Activated gamma-delta T cell (primary cell): ENCODE measurements around the gene SWAP70.
"Not testable (repeated sequence)": the region's sequence is repeated elsewhere in the genome, so short reads cannot be mapped to it uniquely, and the experiment has no call there.

Experiments
- DNase-seq: peaks from one replicate; lab custom pipeline; 2025; lab: John Stamatoyannopoulos, UW

The SWAP70 gene

GRCh38 chr11:9722023-9722422, 58.1 kb downstream of the SWAP70 start:
- no peak for DNase-seq

DNA sequence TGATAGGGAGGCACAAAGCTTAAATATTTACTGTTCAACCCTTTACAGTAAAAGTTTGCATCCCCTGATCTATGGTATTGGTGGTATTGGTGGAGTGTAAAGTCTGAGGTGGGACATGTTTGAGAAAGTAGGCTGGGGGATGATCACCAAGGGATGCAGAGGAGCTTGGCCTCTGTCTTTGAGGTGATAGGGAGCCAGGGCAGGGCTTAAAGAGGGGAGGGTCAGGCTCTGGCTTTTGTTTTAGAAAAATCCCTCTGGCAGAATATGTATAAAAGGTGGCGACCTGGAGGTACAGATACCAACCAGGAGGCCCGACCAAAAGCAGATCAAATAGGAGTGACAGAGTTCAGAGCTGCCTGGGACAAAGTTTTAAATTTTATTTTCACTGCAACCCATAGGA, 59.0 kb downstream of the SWAP70 start:
- no peak for DNase-seq

- no peak for DNase-seq
Observed at GRCh38 chr11:9726321-9727022, 62.6 kb downstream of the SWAP70 start.

DNA sequence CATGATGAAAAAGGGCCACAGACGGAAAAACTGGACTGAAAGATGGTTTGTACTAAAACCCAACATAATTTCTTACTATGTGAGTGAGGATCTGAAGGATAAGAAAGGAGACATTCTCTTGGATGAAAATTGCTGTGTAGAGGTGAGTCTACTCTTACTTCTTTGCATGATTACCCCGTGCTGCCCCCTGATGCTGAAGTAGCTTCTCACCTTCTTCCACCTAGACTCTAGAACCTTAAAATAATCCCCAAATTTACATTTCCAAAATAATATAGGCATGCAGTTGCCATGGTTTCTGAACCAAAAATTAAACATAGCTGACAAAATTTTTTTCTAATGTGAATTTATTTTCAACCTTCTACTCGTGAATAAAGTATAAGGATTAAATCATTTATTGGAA, 64.2 kb downstream of the SWAP70 start:
- no peak for DNase-seq

DNA sequence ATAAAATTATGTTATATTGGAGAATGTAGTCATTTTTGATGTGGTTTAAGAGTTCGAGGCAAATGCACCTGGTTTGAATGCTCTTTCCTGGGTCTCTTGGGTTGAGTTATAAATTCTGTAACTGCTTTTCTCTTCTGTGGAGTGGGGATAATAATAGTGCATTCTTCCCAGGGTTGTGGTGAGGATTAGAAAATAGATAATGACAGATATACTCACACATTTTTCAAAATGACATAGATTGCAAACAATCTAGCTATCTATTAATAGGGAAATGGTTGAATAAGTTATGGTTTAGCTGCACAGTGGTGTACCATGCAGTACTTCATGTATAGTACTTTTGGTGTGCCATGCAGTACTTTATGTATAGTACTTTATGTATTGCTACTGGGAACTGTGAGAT, 67.4 kb downstream of the SWAP70 start:
- DNase-seq, result no peak

DNA sequence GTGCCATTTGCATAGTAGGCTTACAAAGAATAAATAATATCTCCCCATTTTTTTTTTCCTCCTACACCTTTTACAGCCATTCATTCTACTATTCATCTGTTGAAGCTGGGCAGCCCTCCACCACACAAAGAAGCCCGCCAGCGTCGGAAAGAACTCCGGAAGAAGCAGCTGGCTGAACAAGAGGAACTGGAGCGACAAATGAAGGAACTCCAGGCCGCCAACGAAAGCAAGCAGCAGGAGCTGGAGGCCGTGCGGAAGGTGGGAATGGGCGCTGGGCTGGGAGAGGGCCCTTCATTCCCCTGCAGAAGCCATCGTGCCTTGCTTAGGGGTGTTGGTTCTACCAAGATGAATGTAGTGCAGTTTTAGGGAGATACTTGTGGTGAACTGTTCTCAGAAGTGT, 68.6 kb downstream of the SWAP70 start:
- DNase-seq, result no peak

DNA sequence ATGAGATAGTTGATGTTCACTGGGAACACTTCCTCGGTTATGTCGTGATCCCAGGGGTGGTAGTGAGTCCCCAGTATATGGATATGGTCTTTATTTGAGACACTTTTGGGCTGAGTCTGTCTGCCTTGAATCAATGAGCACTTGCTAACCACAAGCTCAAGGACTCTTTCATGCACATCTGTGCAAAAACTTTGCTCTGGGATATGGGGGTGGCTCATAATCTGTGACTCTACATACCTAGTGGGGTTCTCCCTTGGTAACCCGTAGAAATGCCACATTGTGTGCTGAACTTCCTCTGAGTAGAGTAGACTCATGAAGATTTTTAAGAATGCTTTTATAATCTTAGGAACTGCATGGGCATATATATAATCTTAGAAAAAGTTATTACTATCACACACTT, 69.3 kb downstream of the SWAP70 start:
- no peak for DNase-seq

DNA sequence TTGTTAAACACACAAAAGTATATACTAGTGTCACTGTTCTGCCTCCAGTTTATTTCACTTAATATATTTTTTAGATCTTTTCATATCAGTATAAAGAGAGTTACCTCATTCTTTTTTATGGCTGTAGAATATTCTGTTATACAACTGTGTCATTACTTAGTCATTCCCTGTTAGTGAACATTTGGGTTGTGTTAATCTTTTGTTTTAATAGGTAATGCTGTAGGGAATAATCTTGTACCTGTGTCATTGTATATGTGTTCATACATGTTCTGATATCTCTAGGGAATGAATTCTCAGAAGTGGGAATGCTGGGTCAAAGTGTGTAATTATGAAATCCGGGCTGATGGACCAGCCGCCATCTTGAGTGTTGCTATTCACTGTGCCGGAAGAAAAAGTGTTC, 71.4 kb downstream of the SWAP70 start:
- no peak for DNase-seq

DNA sequence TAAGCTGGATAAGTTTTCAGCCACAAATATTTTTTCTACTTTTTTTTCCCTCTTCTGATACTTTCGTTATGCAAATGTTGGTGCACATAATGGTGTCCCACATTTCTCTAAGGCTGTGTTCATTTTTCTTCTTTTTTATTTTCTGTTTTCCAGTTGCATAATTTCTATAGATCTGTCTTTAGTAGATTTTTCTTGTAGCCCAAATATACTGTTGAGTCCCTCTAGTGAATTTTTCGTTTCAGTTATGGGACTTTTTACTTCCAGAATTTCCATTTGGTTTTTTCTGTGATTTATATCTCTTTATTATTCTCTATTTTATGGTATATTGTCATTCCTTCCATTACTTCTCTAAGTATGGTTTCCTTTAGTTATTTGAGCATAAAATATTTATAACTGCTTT, 72.0 kb downstream of the SWAP70 start:
- DNase-seq, result no peak

DNA sequence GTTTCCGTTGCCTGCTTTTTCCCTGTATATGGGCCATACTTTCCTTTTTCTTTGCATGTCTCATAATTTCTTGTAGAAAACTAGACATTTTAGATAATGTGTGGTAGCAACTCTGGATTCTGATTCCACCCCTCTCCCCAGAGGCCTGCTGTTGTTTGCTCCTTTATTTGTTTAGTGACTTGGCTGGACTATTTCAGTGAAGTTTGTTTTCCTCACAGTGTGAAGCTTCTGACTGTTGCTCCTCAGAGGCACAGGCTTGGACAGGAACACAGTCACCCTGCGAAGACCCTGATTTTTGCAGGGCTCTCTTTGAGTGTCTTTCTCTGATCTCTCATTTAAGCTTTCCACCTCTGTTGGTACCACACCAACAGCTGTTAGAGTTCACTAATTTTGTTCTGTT, 72.5 kb downstream of the SWAP70 start:
- DNase-seq, result no peak

- DNase-seq, result no peak
Observed at GRCh38 chr11:9738116-9738515, 74.2 kb downstream of the SWAP70 start.

DNA sequence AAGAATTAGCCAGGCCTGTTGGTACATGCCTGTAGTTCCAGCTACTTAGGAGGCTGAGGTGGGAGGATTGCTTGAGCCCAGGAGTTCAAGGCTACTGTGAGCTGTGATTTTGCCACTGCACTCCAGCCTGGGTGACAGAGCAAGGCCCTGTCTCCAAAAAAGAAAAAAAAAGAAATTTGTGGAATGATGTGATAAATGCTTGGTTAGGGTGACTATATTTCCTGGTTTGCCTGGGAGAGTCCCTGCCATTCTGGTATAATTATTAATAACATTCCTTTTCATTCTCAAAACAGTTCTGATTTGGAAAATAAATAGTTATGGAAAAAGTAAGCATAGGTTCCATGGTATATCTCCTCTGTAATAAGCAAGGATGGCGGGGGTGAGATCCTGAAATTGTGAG, 74.8 kb downstream of the SWAP70 start:
- no peak for DNase-seq

GRCh38 chr11:9739123-9739900, 75.4 kb downstream of the SWAP70 start:
- DNase-seq, result no peak

GRCh38 chr11:9740202-9740883, 76.5 kb downstream of the SWAP70 start:
- no peak for DNase-seq

DNA sequence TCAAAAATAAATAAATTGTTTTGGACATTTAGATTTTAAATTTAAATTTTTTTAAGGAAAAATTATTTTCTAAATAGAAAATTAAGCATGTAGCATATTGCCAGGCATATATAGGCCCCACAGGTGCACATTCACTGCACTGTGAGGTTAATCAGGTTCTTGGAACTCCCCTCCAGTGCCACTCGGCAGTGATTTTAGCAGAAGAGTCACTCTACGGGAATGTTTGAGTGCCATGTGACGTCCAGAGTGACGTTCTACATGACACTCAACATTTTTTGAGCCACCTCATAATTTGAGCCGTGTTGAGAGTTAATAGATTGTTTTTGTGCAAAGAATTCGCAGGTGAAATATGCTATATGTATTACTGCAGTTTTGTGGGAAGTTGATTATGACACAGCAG, 77.4 kb downstream of the SWAP70 start:
- DNase-seq, result no peak

GRCh38 chr11:9743512-9743911, 79.6 kb downstream of the SWAP70 start:
- DNase-seq, result not testable (repeated sequence)

DNA sequence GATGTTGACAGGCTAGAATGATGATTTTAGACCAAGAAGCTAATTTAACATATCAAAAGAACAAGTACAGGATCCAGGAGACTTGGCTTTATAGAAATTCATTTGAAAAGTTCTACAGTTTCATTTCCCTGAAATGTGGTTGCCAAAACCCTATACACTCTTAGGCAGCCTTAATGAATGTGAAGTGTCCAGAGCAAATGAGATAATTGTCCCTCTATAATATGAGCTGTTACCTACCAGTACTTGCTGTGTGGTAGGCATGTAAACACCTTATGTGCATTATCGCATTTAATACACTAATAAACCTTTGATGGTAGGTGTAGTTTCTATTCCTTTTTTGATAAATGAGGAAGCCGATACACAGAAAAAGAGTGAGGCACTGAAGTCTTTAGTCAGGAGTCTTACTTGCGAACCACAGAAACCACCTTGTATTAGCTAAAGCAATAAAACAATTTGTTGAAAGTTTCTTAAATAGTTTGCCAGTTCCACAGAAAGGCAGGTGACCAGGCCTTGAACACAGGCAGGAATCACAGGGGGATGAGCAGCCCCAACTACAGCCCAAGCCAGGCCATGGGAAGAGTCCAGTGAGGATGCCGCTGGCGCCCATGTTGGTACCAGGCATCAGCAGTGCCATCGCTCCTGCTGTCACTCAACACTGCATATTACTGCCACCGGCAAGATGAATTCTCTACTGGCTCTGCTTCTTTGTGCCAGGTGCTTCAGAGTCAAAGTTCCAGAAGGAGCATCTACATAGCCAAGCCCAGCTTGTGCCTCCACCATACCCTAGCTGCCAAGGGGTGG, 81.7 kb downstream of the SWAP70 start:
- no peak for DNase-seq

DNA sequence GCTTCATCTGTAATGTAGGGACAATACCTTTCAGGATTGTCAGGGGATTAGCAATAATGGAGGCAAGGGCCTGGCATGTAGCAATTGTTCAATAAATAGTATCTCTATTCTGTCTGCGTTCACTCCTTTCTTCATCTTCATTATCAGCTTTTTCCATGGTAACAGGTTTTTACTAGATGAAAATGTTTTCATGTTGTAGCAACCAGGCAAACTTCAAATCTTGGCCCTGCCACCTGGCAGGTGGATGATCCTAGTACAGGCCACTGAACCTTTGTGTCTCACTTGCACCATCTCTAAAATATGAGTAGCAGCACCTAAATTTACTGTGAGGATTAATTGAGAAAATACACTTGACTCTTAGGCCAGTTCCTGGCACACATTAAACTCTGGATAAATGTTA, 83.4 kb downstream of the SWAP70 start:
- no peak for DNase-seq

- DNase-seq, result no peak
Observed at GRCh38 chr11:9747828-9748227, 84.0 kb downstream of the SWAP70 start.

GRCh38 chr11:9748361-9748970, 84.6 kb downstream of the SWAP70 start:
- no peak for DNase-seq

- no peak for DNase-seq
Observed at GRCh38 chr11:9750551-9750950, 86.7 kb downstream of the SWAP70 start.

DNA sequence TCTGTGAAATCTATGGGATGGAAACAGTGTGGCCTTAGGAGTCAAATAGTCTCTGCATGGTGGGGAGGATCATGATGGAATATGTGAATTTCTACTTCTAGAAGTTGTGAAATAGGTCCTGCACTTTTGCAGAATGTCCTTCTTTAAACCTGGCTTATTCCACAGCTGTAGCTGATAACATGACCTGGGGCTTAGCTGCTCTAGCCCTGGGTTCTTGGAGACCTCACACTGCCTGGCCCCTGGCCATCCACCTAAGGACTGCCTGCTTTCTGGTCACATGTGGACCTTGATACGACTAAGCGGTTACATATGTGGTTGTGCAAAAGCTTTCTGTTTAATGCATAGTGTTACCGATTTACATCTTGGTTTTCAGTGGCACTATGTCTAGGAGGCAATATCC, 88.2 kb downstream of the SWAP70 start:
- DNase-seq, result no peak
